Activated T-cell treated with anti-CD3 and anti-CD28 coated beads for 4 hours (primary cell): ENCODE data around the gene SLC17A1.

ENCODE experiments used
- DNase-seq: peaks from one replicate; pipeline ENCODE4 v3.0.0-alpha.2; 2020

Gene SLC17A1, protein sequence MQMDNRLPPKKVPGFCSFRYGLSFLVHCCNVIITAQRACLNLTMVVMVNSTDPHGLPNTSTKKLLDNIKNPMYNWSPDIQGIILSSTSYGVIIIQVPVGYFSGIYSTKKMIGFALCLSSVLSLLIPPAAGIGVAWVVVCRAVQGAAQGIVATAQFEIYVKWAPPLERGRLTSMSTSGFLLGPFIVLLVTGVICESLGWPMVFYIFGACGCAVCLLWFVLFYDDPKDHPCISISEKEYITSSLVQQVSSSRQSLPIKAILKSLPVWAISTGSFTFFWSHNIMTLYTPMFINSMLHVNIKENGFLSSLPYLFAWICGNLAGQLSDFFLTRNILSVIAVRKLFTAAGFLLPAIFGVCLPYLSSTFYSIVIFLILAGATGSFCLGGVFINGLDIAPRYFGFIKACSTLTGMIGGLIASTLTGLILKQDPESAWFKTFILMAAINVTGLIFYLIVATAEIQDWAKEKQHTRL

DNA sequence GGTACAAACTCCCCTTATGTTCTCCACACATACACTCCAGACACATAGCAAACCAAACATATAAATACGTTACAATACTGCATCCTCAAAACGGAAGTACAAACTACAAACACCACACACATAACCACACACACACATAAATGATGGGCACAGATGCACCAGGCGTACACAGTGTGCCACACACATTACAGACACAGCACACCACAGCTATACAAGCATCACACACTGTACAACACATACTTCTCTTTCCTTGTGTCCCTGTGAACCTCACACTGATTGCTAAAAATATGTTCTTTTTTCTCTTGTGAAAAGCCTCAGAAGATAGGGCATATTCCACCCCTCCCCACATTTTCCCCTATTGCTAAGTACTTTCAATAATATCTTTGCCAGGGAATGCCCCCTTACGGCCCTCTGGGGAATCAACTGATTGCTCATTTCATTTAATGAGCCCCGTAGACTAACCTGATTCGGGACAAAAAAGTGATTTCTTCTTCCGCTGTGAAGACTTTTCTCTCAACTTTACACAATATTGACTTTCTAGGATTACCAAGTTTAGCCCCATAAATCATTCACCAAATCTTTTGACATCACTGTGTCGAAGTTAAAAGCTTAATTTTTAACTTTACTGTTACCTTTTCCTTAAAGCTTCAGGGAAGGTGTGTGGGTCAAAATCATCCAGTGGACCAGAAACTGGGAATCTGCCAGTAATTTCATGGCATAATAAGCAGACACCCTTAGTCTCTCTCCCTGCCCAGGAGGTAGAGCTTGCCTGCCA lies at the start of gene SLC17A1:
TSS of gene SLC17A1 (minus strand) at position 521 of the 775 bp plus-strand sequence. CDS start 1,495 bp downstream, outside the sequence.
- DNase-seq: no peak

DNA sequence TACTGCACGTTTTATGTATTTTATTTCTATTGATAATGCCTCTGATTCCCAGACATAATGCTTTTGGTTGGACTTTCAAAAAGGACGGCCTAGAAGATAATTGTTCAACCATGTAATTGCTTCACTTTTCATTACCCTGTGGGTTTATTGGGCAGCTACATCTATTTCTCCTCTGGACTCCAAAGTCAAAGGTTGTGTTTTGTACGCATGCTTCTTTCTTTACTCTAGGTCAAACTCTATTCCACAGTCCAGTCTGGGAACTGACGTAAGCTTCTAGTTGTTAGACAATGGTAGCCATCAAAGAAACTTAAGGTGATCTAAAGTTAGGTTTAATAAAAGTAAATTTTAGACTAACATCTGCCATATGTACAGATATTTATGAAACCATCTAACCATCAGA lies 48.7 kb upstream of the SLC17A1 start:
- no peak for DNase-seq

DNA sequence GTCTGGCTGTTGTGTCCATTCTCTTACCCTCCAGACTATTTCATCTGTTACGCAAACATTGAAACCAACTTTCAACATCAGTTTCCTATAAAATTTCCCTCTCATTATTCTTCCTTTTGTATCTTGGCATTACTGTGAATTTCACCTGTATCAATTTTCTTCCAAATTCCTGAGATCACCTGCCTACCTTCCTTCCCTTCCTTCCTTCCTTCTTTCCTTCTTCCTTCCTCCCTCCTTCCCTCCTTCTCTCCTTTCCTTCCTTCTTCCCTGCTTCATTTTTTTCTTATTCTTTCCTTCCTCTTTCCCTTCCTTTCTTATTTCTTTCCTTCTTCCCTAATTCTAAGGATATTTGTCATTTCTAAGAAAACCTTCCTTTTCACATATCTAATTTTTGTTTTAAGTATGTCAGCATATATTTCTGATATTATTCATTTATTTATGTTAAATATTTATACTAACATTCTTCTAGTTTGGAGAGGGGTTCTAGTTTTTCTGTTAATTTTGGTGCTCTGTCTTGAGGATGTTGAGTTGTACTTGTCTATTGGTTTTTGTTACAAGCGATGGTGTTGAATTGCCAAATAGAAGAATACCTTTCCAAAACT lies 47.0 kb upstream of the SLC17A1 start:
- DNase-seq: no peak

DNA sequence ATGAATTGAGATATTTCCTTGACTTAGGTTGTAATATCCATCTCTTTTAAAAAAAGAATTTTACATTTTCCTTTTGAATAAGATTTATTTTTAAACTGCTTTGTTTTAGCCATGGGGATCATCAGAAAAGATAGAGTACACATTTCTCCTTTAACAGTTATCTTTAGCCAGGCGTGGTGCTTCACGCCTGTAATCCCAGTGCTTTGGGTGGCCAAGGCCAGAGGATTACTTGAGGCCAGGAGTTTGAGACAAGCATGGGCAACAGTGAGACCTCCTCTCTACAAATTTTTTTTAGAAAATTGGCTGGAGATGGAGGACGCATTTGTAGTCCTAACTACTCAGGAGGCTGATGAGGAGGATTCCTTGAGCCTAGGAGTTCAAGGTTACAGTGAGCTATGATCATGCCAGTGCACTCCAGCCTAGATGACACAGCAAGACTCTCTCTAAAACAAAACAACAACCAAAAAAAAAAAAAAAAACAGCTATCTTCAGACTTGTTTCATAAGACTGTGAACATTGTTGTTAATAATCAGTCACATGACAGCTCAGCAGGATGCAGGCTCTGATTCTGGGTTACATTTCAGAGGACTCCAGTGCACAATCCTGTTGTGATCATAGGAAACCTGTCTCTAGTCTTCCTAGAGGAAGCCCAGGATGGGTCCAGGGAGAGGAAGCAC lies 44.2 kb upstream of the SLC17A1 start:
- DNase-seq: no peak

DNA sequence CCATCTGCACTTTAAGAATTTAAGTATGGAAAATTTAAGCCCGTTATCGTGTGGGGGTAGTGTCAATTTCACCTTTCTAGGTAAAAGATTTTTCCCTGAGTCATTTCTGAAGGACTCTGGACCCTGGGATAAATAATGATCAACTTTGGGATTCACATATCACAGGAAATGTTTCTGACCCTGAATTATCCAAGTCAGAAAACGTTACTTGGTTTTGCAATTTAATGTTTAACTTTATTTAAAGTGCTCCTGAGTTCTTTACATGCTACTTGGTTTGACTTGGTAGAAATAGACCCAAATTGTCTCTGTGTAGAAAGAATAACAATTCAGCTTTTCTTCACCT lies 43.7 kb upstream of the SLC17A1 start:
- DNase-seq: no peak

DNA sequence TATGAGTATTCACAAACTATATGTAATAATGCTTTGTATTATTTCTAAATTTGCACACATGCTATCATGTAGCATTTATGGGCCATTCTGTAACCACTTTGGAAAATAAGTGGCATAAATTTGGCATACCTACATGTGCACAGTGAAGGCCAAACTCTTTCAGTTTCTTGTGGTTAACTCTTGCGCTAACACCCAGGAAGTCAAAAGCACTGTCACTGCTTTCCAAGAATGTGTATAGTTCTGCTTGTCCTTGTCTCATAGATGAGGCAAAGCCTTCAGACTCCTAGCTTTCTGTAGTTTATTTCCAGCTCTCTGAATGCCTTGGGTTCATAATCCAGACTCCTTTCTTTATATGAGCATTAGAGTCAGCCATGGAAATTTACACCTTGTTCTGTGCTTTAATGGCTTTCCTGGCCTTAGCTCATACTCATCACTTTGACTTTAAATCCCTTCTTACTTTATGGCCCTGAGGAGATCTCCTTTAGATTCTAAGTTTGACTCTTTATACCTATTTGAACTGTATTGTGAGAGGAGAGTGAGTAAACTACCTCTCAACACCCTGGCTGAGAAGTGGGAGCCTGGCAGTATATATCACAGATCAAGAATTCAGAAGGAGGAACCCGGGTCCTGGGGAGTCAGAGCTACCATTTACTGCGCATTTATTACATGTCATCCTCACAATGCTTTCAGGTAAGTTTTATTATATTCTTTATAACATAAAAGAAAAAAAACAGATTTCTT lies 43.1 kb upstream of the SLC17A1 start:
- DNase-seq: no peak

DNA sequence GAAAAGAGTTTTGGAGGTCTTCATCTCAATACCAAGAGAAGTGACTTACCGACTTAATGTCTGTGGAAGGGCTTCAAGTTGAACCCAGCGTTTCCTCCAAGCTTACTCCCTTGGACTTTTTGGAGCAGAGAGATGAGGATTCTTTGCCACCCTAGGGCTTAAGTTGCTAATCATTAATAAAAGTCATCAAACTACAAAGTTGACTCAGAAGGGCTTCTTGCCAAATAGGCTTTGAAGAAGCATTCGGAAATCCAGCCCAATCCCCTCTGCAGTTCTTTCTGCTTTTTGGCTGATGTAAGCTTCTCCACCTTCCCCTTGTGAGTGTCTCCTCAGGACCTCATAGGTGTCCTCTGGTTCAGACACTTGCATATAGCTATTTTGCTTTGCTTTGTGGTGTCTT lies 42.3 kb upstream of the SLC17A1 start, which contains the start of gene SLC17A3:
TSS of gene SLC17A3 (minus strand) at position 126 of the 400 bp plus-strand sequence. CDS start 5,856 bp downstream, outside the sequence.
- DNase-seq: no peak

DNA sequence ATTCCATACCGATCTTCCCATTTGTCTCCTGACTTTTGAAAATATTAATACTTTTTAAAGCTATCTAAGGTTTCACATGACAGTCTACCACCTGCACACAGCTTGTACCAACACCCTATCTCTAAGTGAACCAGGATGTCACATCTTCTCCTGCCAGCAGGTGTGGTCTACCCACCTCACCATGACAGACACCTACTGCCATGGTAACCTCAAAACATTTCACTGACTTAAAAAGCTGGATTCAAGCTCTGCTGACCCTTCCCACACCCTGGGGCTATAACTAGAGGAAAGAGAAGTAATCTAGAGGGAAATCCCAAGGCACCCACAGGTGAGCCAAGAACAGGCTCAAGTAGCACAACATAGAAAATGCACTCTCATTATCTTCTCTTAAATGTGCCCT lies 41.0 kb upstream of the SLC17A1 start:
- no peak for DNase-seq

DNA sequence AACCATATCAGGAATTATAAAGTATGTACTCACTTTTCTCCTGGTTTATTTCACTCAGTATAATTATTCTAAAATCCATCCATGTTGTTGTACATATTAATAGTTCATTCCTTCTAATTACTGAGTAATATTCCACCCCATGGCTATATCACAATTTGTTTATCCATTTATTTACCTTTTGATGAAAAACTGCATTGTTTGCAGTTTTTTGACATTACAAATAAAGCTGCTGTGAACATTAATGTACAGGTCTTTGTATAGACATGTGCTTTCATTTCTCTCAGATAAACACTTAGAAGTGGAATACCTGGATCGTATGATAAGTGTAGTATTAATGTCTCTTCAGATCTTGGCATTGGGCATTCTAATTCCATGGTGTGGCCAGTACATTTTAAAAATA lies 38.0 kb upstream of the SLC17A1 start:
- no peak for DNase-seq

DNA sequence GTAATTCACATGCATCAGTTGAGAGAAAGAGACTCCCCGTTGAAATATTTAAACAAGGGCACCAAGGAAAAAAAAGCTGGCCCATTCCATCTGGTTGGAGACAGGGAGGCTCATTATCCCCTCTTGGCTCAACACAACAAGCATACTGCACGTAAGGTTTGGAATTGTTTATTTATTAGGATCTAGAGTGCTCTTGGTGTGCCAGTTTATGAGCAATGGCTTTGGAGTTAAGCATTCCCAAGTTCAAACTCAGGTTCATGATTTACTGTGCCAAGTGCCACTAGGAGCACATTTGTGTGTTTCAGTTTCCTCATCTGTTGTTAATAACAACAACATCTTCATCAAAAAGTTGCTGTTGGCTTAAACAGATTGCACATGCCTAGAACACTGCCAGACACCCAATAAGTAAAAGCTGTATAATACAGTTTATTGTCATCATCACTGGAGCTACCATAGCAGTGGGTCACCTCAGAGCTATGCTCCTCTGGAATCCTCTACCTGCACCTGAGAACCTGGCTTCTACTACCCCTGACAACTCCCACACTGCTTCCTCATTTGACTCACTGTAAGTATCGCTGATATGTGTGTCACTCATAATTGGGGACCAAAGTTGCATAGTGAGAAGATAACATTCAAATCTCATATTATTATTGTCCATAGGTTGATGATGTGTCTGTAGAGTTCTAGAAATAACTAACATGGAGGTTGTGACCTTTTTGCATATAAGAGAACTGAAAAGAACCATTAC lies 36.8 kb upstream of the SLC17A1 start:
- DNase-seq: no peak

DNA sequence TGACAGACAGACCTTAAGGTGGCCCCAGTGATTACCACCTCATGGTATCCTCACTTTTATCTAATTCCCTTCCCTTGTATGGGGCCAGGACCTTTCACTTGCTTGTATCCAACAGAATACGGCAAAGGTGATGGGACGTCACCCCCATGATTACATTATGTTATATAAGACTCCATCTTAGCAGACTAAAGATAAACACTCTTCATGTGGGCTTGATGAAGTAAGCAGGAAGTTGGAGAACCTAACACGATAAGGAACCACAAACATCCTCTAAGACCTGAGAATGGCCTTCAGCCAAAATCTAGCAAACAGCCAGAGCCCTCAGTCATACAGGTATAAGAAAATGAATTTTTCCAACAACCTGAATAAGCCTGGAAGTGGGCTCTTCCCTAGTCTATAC lies 34.2 kb upstream of the SLC17A1 start:
- DNase-seq: no peak

DNA sequence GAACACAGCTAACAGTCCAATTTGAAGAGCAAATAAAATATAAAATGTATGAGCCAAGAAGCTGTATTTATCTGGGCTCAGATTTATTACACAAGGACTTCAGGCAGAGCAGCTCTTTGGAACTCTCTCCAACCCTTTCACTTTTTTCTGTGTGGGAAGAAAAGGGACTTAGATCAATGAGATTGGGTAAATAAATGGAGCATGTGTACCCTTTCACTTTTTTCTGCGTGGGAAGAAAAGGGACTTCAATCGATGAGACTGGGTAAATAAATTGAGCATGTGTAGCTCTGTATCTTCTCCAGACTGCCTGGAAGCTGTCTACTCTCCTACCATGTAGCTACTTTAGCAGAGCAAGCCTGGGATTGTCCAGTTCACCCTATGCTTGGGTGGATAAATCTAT lies 31.5 kb upstream of the SLC17A1 start:
- no peak for DNase-seq

DNA sequence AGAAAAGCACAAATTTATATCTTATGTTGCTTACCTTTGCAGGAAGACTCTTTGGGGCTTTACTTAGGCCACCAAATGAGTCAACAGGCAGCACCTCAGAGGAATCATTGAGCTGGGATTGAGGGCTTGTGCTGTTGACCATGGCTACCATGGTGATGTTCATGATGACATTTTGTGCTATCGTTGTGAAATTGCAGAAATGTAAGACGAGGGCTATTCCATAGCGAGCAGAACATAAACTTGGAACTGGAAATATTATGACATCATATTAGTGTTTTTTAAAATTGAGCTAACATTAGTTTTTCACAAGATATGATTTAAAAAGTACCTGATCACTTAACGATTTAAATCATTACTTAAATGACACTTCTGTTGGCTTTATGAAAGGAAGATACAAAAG lies 30.3 kb upstream of the SLC17A1 start:
- no peak for DNase-seq

DNA sequence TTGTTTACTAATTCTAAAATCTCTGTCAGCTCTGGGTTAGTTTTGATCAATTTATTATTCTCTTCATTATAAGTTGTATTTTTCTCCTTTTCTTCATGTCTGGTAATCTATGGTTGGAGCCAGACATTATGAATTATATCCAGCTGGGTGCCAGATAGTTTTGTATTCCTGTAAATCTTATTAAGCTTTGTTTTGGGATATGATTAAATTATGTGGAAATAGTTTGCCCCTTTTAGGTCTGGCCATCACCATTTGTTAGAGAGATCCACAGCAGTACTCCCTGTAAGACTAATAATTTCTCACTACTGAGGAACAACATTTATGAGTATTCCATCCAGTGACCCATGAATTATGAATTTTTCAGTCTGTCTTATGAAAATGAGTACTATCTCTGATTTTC lies 20.9 kb upstream of the SLC17A1 start:
- DNase-seq: no peak

DNA sequence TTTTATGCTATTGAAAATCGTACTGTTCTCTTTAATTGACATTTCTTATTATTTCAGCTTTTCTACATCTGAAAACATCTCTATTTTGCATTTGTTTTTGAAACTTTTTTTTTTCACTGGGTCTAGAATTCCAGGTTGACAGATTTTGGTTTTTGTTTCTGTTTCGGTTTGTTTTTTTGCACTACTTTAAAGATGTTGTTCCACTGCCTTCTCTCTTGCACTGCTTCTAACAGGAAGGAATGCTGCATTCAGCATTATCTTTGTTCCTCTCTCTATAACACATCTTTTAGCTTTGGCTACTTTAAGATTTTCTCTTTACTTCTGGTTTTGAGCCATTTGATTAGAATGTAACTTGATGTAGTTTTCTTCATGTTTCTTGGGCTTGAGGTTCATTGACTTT lies 20.1 kb upstream of the SLC17A1 start:
- no peak for DNase-seq

DNA sequence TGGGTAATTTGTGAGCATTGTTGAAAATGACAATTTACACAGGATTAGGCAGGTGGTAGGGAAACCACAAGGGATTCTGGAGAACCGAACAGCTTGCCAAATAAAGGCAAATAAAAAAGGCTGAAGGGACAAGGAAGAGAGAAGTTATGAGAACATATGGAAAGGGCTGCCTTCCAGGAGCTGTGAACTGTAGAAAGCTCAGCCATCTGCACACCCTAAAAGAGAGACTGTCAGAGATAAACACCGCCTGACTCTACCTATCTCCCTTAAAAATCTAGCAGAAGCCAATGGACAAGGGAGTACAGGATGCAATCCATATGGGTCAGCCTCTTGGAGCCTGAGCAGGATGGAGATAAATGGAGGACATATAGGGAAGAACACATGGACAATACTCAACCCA lies 12.7 kb upstream of the SLC17A1 start:
- no peak for DNase-seq

DNA sequence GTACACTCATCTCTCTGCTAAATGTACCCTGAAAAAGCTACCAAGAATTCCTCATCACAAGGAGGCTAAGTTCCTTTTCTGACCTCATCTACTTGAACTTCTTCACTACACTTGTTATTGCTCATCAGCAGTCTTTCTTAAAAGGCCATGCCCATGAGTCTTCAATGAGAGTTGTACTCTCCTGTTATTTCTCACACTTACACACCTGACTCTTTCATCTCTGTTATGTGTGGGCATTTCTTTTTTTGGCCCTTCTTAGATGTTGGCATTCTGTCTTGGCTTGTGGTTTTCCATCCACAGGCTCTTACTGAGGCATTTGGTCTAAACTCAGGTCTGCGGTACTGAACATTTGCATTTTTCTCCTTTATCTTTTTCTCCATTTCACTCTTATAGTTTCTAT lies 10.7 kb upstream of the SLC17A1 start:
- DNase-seq: no peak

DNA sequence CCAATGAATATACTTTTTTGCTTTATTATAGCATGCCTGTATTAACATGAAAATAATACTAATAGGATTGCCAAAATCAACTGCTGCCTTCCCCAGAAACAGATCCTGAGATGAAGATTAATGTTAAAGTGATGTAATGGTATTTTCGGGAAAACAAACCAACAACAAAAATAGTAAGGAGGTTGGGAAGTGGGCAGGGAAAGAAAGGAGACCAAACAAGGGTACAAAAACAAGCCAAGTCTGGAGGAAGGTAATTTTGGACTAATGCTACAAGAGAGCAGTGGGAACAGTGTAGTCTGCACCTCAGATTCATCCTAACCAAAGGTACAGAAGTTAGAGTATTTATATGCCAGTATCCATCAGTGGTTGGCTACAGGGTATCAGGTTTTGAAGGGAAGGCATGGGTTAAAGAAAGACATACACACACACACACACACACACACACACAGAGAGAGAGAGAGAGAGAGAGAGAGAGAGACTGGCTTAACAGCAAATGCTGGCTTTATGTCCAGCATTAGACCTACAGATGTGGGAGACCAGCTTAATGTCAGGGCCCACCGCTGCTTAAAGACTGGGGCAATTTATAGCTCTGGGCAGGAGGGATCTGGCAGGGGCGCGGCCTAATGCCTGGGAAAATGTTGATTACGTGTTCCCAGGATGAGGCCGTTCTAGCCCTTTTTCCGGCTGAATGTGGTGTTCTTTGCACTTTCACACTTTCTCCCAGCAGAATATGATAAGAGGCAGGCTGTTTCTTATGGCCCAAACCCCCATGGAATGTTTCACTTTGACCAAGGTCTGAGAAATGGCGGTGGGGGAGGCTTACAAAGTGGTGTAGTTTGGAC lies 3.8 kb upstream of the SLC17A1 start:
- no peak for DNase-seq

DNA sequence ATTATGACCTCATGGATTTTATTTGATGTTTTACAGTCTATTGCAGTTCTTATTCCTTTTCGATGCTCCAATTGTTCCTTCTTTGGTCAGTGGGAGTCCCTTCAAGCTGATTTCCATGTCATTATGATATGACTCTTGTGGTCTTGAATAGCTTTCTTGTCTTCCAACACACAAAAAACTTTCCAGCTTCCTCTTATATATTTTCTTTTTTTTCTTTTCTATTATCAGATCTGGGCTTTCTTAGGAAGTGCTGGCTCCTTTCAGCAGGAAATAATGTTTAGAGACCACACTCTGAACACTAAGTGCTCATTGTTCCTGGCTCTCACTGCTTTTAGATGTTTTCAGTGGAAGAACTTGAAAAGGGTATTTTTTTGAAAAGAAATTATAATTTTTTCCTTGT lies 3.1 kb upstream of the SLC17A1 start:
- no peak for DNase-seq

DNA sequence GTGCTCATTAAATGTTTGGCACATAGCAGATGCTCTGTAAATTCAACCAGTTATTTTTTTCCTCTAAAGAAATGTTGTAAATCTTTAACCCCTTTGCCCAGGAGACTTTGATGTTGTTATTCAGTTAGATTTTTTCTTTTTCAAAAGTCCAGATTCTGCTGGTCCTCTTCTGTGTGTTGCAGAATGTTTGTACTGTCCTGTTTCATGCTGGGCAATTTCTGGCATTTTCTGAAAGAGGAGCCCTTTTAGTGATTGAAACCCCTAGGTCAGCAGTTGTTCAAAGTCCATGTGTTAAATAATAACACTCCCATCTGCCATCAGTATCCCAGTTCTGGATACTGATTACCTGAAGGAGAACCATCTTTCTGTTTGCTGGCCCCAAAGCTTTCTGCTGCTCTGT lies 1.3 kb upstream of the SLC17A1 start:
- DNase-seq: no peak

DNA sequence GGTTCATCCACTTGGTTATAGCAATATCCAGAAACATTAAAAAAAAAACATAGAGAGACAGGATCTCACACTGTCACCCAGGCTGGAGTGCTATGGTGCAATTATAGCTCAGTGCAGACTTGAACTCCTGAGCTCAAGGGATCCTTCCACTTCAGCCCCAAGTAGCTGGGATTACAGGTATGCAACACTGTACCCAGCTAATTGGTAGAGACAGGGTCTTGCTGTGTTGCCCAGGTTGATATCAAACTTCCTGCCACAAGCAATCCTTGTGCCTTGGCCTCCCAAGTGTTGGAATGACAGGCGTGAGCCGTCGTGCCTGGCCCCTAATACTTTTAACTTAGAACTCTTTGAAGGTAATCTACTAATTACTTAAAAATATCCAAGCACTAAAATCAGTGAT lies 818 bp upstream of the SLC17A1 start:
- no peak for DNase-seq
